ENCODE data around the gene MYH8.

Gene MYH8

DNA sequence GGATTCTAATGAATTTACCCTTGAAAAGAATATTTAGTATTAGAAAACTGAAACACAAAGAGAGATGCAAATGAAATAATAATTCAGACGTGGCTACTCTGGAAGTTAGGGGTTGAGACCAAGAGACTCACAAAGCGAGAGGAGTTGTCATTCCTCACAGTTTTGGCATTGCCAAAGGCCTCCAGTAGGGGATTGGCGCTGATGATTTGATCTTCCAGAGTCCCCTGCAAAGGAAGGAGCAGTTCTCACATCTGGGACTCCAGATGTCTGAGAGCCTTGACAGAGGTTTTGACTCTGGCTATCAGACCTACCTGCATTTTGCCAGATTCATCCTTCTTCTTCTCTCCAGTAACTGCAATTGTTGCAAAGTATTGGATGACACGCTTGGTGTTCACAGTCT, 6.6 kb downstream of the MYH8 start:
- TF ChIP-seq ZFX (IDR thresholded peaks at IDR 0.05), result no peak
- no peak overlapping the region for H3K27ac ChIP-seq

DNA sequence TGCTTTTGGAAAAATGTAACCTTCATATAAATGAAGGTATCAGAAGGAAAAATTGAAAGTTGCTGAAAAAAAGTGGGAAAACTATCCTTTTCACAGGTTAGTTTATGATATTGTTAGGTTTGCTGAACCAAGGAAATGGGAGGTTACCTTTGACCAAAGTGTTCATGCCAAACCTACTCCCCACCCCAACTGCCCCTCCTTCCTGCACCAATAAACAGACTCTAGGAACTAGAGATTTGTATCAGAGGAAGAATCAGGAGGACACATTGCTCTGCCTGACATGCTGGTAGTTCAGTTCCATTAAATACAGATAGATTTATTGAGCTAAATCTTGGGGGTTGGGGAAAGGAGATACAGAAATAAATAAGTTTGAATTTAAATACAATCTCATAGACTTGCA, 18.2 kb downstream of the MYH8 start:
- TF ChIP-seq ZFX (IDR thresholded peaks at IDR 0.05), result no peak
- TF ChIP-seq, protein P1, sequence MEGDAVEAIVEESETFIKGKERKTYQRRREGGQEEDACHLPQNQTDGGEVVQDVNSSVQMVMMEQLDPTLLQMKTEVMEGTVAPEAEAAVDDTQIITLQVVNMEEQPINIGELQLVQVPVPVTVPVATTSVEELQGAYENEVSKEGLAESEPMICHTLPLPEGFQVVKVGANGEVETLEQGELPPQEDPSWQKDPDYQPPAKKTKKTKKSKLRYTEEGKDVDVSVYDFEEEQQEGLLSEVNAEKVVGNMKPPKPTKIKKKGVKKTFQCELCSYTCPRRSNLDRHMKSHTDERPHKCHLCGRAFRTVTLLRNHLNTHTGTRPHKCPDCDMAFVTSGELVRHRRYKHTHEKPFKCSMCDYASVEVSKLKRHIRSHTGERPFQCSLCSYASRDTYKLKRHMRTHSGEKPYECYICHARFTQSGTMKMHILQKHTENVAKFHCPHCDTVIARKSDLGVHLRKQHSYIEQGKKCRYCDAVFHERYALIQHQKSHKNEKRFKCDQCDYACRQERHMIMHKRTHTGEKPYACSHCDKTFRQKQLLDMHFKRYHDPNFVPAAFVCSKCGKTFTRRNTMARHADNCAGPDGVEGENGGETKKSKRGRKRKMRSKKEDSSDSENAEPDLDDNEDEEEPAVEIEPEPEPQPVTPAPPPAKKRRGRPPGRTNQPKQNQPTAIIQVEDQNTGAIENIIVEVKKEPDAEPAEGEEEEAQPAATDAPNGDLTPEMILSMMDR (conservative IDR thresholded peaks at IDR 0.05), result no peak
- no peak overlapping the region for H3K27ac ChIP-seq

DNA sequence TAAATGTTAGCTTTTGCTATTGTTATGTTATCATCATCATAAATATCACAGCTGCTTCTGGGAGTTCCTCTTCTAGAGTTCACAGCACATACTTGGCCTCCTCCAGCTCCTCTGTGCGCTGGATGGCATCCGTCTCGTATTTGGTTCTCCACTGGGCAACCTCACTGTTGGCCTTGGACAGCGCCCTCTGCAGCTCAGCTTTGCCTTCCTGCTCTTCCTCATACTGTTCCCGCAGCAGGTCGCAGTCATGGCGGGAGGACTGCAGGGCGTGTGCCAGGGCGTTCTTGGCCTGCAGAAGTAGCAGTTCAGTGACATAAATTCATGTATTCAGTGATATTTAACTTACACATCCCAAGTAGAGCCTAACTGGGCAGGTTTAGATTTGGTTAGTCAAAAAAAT, 23.4 kb downstream of the MYH8 start:
- no peak overlapping the region for H3K27ac ChIP-seq
- TF ChIP-seq, protein P1 (conservative IDR thresholded peaks at IDR 0.05), result peak; percentile 2; the same call in 1 of the 2 replicates
- TF ChIP-seq ZFX (IDR thresholded peaks at IDR 0.05), result no peak

DNA sequence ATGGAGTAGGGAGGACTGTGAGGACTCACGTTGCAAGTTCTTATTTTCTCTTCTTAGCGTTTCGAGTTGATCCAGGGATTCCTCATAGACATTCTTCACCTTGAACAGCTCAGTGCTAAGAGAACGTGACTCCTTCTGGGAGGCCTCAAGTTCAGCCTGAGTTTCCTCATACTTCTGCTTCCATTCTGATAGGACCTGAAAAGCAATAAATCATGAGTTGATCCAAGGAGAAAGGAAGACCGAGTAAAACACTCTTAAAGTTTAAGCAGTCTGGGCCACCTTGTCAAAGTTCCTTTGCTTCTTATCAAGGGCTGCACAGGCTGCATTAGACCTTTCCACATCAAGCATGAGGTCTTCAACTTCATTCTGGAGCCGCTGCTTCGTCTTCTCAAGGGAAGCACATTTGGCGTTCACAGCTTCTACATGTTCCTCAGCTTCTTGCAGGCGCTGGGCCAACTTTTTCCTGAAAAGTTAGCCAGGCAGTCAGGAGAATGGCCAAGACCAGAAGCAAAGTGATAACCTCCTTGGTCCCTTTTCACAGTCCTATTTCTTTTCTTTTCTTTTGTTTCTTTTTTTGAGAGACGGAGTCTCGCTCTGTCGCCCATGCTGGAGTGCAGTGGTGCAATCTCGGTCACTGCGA, 25.1 kb downstream of the MYH8 start:
- H3K27ac ChIP-seq, result no peak overlapping the region
- no peak for TF ChIP-seq ZFX (IDR thresholded peaks at IDR 0.05)
- TF ChIP-seq, protein P1 (conservative IDR thresholded peaks at IDR 0.05), result no peak

DNA sequence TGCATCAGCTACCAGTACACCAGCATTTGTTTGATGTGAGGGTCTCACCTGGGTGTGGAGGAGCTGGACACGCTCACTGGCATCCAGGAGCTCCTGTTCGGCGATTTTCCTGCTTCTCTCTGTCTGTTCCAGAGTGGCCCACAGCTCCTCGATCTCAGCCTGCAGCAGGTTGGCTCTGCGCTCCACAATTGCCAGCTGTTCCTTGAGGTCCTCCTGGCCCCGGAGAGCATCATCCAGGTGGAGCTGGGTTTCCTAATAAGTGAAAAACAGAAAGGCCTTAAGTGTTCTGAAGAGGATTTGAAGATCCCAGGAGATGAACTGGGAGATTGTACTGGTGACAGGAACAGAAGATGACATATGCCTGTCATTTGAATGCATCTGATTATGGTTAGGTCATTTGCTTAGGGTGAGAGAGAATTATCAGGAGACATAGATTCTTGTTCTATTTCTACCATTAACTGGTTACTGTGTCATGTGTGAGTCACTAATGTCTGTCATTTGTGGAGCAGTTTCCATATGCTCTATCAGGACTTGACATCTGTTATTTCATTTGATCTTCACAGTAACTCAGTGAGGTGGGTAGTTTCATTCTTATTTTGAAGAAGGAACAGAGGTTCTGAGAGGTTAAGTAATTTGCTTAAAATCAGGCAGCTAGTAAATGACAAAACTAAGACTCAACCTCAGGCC, 27.4 kb downstream of the MYH8 start:
- TF ChIP-seq ZFX (IDR thresholded peaks at IDR 0.05), result no peak
- TF ChIP-seq, protein P1 (conservative IDR thresholded peaks at IDR 0.05), result no peak
- H3K27ac ChIP-seq, result no peak overlapping the region

DNA sequence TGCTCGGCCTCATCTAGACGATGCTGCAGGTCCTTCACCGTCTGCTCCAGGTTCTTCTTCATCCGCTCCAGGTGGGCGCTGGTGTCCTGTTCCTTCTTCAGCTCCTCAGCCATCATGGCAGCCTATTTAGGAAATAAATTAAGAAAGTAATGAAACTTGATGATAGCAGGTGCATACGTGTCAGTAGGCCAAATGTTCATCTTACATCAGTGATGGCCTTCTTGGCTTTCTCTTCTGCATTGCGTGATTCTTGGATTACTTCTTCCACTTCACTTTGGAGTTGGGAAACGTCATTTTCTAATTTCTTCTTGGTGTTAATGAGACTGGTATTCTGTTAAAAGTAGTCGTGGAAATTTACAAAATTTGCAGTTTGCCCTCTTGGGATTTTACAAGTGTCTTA, 28.9 kb downstream of the MYH8 start:
- TF ChIP-seq, protein P1 (conservative IDR thresholded peaks at IDR 0.05), result no peak
- TF ChIP-seq ZFX (IDR thresholded peaks at IDR 0.05), result no peak

DNA sequence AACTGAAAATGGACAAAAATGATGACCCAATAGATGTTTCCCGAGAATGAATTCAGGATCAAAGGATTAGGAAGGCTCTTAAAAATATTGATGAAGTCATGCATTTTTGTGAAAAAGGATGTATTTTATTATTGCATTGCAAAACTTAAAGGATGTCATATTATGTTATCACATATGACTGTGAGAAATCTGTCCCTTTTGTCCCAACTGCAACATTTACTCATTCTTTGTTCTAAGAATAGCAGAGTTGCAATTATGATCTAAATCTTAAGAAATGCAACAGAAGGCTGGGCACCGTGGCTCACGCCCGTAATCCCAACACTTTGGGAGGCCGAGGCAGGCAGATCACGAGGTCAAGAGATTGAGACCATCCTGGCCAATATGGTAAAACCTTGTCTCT, 35.9 kb downstream of the MYH8 start:
- no peak for TF ChIP-seq ZFX (IDR thresholded peaks at IDR 0.05)
- TF ChIP-seq, protein P1 (conservative IDR thresholded peaks at IDR 0.05), result no peak
- no peak overlapping the region for H3K27ac ChIP-seq

More for the DNA sequence above, 28.9 kb downstream of the MYH8 start:
- H3K27ac ChIP-seq, result no peak overlapping the region

DNA sequence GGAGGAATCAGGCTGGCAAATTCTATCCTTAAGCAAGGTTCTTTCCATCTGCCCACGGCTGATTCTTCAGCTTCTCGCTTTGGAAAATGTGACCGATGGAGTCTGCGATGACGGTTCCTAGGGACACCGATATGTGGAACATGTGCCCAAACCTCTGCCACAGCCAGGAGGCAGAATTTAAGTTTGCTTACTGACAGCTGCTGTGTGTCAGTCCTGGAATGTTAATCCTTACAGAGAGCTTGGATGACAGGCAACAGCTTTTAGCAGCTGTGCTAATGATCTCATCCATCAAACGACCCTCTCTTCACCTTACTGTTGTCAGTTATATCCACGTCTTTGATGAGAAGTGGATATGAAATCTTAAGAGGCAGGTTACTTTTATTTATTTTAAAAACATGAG, 37.6 kb downstream of the MYH8 start:
- no peak overlapping the region for H3K27ac ChIP-seq
- no peak for TF ChIP-seq ZFX (IDR thresholded peaks at IDR 0.05)
- TF ChIP-seq, protein P1 (conservative IDR thresholded peaks at IDR 0.05), result no peak
